Stimulated activated CD8-positive, alpha-beta memory T cell treated with anti-CD3 and anti-CD28 coated beads, Interleukin-4, amount 100 ng/mL, for 48 hours (primary cell): ENCODE measurements around the gene PPP1R36.
"Not testable (repeated sequence)": the region's sequence is repeated elsewhere in the genome, so short reads cannot be mapped to it uniquely, and the experiment has no call there.

Experiments
- DNase-seq: peaks from one replicate; pipeline ENCODE4 v3.0.0-alpha.2; 2020

Gene PPP1R36

DNA sequence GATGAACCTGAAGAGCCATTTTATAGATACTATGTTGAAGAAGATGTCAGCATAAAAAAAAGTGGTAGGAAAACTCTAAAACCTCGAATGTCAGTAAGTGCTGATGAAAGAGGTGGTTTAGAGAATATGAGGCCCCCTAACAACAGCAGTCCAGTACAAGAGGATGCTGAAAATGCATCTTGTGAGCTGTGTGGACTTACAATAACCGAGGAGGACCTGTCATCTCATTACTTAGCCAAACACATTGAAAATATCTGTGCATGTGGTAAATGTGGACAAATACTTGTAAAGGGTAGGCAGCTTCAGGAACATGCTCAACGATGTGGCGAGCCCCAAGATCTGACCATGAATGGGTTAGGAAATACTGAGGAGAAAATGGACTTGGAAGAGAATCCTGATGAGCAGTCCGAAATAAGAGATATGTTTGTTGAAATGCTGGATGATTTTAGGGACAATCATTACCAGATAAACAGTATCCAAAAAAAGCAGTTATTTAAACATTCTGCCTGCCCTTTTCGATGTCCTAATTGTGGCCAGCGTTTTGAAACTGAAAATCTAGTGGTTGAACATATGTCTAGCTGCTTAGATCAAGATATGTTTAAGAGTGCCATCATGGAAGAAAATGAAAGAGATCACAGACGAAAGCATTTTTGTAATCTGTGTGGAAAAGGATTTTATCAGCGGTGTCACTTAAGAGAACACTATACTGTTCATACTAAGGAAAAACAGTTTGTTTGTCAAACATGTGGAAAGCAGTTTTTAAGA lies 27.0 kb upstream of the PPP1R36 start:
- no peak for DNase-seq

DNA sequence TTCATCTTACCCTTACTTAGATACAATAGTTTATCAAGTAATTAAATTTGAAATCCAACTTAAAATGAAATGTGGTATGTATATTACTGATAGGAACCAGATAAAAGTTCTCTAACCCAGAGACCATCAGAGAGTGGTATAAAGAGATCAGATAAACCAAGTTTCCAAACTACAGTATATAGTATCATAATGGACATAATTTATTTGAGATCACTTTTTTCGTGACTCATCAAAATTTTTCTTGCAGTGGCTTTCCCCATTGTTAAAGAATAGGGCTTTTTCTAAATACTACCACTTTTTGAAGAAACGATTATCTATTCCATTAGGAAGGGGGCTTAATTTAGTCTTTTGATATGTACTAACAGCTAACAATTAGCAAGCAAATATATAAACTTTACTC lies 24.4 kb upstream of the PPP1R36 start:
- DNase-seq, result no peak

DNA sequence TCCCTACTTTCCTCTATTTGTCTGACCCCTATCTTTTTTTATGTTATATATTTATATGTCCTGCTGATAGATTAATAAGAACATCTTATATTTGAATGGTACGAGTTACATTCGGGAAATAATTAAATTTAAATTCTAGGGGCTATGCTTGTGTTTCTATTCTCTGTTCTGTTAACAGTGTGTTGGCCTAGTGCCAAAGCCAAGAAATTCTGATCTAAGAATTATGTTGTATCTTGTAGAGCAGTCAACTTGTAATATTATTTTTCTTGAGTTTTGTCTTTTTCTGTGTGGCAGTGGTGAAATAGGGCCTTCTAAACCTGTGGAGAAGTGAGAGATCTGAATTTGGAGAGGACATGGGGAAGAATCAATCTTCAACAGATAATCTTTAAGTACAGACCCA lies 18.2 kb upstream of the PPP1R36 start:
- no peak for DNase-seq

DNA sequence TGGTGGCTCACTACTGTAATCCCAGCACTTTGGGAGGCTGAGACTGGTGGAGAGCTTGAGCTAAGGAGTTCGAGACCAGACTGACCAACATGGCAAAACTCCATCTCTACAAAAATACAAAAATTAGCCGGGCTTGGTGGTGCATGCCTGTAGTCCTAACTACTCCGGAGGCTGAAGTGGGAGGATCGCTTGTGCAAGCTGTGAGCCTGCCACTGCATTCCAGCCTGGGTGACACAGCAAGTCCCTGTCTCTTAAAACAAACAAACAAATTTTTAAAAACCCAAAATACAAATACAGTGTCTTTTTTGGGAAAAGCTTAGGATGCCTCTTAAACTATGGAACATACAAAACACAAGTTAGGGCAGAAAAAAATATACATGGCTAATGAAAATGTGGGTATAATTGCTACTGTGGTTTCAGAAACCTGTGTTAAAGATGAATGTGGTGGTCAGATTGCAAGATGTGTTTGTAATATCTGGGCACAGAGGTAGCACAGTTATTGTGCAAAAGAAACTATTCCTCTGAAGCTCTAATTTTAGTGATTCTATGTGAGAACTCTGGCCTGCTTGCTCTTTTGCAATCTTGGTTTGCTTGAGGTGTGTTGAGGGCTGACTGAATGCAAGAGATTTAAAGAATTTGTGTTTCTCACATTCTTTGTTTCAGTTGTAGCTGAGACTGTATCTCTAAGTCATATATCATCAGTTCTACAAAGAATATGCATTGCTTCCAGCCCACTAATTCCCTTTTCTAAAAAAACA lies 13.1 kb upstream of the PPP1R36 start:
- no peak for DNase-seq

DNA sequence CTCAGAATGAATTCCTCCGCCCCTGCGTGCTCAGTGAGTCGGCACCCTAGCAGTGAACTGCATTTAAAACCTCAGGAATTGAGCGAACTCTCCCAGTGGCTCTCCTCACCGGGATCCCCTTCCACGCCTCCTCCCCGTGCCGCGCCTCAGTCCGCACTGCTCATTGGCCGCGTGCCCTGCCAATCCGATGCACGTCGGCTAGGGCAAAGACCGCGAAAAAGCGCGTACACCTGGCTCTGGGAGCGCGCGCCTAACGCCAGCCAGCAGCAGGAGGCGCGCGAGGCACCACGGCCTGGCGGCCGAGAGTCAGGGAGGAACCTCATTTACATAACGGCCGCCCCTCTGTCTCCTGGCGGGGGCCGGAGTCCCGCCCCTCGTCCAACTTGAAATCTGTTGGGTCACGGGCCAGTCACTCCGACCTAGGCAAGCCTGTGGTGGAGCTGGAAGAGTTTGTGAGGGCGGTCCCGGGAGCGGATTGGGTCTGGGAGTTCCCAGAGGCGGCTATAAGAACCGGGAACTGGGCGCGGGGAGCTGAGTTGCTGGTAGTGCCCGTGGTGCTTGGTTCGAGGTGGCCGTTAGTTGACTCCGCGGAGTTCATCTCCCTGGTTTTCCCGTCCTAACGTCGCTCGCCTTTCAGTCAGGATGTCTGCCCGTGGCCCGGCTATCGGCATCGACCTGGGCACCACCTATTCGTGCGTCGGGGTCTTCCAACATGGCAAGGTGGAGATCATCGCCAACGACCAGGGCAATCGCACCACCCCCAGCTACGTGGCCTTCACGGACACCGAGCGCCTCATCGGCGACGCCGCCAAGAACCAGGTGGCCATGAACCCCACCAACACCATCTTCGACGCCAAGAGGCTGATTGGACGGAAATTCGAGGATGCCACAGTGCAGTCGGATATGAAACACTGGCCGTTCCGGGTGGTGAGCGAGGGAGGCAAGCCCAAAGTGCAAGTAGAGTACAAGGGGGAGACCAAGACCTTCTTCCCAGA lies 9.3 kb upstream of the PPP1R36 start, which contains the start of gene HSPA2:
Gene HSPA2, plus strand, starts transcription at position 534 of the 995 bp plus-strand sequence. Its CDS starts 109 bp downstream, at position 643.
- DNase-seq, result peak; percentile 97

DNA sequence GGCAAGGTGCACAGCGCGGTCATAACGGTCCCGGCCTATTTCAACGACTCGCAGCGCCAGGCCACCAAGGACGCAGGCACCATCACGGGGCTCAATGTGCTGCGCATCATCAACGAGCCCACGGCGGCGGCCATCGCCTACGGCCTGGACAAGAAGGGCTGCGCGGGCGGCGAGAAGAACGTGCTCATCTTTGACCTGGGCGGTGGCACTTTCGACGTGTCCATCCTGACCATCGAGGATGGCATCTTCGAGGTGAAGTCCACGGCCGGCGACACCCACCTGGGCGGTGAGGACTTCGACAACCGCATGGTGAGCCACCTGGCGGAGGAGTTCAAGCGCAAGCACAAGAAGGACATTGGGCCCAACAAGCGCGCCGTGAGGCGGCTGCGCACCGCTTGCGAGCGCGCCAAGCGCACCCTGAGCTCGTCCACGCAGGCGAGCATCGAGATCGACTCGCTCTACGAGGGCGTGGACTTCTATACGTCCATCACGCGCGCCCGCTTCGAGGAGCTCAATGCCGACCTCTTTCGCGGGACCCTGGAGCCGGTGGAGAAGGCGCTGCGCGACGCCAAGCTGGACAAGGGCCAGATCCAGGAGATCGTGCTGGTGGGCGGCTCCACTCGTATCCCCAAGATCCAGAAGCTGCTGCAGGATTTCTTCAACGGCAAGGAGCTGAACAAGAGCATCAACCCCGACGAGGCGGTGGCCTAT lies 8.3 kb upstream of the PPP1R36 start:
- DNase-seq, result no peak

DNA sequence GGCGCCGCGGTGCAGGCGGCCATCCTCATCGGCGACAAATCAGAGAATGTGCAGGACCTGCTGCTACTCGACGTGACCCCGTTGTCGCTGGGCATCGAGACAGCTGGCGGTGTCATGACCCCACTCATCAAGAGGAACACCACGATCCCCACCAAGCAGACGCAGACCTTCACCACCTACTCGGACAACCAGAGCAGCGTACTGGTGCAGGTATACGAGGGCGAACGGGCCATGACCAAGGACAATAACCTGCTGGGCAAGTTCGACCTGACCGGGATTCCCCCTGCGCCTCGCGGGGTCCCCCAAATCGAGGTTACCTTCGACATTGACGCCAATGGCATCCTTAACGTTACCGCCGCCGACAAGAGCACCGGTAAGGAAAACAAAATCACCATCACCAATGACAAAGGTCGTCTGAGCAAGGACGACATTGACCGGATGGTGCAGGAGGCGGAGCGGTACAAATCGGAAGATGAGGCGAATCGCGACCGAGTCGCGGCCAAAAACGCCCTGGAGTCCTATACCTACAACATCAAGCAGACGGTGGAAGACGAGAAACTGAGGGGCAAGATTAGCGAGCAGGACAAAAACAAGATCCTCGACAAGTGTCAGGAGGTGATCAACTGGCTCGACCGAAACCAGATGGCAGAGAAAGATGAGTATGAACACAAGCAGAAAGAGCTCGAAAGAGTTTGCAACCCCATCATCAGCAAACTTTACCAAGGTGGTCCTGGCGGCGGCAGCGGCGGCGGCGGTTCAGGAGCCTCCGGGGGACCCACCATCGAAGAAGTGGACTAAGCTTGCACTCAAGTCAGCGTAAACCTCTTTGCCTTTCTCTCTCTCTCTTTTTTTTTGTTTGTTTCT lies 7.6 kb upstream of the PPP1R36 start:
- DNase-seq, result peak; percentile 30

DNA sequence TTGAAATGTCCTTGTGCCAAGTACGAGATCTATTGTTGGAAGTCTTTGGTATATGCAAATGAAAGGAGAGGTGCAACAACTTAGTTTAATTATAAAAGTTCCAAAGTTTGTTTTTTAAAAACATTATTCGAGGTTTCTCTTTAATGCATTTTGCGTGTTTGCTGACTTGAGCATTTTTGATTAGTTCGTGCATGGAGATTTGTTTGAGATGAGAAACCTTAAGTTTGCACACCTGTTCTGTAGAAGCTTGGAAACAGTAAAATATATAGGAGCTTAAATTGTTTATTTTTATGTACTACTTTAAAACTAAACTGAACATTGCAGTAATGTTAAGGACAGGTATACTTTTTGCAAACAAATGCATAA lies 6.9 kb upstream of the PPP1R36 start:
- DNase-seq, result no peak

DNA sequence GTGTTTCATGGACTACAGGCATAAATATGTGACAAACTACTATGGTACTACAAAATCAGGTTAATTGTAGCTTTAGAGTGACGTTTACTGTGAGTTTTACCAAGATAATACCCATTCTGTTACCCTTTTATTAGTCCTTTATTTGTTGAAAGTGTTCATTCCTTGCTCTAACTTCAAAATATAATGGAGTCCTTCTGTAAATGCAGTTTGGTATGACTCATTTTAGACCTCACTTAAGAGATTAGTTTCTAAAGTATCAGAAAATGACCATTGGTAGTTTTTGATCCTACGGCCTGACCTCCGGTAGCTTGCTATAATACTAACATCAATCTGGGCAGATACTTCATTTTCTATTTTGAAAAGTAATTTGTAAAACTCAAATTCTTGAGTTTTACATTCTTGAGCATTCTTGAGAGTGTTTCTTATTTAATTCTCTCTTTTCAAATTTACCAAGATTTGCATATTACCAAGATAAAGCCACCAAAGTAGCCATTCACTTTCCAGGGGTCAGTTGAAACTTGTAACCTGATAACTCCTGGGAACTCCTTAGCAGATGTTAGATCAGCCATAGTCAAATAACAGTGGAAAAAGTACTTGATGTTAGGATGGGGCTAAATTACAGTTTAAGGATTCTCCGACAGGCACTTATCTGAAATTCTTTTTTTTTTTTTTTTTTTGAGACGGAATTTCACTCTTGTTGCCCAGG lies 5.0 kb upstream of the PPP1R36 start:
- no peak for DNase-seq

DNA sequence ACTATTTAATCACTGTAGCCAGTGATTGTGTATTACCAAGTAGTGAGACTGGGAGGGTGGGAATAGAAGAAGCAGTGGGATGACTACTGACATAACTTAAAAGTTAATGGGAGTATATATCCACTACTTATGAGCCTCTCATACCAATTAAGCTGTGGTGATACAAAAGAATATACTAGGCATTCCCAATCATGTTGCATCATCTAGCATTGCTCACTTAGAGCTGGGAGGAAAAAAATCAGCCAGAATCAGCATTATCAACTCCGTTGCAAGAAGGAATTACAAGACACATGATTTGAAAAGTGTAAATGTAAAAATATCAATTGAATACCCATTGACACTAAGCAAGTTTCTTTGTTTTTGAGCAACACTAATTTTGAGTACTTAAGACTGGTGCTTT lies 745 bp upstream of the PPP1R36 start:
- DNase-seq, result no peak

DNA sequence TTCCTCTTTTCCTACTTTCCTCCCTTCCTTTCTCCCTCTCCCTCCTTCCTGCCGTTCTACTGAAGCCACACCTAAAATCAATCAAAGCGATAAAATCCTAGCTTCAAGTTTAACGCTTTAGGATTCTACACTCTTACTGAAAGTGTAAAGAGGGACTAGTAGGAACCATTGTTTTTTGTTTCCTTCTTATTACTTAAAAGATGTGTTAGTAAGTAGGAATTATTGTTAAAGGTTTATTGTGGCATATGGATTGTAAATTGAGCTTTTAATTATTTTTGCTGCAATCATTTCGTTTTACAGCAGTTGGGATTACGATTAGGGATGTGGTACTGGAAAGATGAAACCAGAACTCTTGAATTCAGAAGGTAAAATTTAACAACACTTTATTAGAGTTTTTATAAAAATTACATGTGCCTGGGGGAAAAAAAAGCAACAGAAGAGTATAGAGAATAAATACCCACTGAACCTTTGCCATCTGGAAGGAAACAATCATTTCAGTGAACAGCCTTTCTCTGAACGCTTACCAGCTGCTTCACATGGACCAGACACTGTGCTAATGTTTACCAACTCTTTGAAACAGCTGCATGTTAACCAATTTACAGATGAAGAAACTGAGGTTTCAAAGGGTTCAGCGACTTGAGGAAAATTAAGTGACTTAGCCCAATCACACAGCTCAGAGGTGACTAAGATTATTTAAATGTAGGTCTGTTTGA lies 1.0 kb downstream of the PPP1R36 start:
- no peak for DNase-seq

DNA sequence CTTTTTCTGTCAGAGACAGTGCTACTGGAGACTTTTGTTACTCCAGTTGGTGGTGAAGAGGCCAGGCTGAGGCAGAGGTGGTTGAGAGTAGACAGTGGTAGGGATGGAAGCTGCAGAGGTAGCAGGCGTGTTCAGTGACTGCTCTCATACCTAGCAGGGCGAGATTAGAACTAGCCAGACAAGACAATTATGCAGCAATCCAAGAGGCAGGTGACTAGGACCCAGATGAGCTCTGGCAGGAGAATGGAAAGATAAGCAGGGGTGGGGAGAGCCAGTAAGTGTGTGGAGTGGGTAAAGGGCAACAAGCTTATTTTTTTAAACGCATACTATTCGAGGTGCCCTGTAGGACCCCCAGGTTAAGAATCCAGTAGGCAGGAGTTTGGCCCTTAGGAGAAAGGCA lies 4.8 kb downstream of the PPP1R36 start:
- DNase-seq, result no peak

DNA sequence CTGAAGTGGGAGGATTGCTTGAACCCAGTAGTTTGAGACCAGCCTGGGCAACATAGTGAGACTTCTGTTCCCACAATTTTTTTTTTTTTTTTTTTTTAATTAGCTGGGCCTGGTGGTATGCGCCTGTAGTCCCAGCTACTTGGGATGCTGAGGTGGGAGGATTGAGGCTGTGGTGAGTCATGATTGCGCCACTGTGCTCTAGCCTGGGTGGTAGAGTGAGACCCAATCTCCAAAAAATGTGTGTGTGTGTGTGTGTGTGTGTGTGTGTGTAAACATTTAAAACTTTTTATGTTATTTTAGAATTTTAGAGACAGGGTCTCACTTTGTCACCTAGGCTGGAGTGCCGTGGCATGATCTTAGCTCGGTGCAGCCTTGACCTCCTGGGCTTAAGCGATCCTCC lies 6.8 kb downstream of the PPP1R36 start:
- no peak for DNase-seq

DNA sequence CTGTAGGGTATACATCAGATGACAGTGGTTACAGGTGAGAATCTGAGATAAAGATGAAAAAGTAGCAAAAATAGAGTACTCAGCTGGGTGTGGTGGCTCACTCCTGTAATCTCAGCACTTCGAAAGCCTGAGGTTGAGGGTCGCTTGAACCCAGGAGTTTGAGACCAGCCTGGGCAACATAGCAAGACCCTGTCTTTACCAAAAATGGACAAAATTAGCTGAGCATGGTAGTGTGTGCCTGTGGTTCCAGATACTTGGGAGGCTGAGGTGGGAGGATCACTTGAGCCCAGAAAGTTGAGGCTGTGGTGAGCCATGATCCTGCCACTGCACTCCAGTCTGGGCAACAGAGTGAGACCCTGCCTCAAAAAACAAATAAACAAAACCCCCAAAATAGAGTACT lies 8.5 kb downstream of the PPP1R36 start:
- DNase-seq, result not testable (repeated sequence)

DNA sequence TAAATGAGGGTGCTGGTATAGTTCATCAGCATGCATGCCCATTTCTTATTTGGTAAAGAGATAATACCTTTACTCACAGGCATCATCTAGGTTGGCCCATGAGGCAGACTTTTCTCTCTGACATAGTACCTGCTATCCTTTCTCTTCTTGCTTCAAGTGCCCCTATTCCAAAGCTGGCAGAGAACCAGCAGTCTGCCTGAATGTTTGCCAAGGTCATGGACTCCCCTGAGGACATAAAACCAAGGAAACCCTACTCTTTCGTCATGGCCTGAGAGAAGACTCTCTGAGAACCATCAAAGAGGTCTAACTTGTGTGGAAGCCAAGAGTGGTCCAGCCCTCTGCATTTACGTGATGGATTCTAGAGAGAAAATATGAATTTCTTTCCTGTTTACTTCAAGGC lies 11.9 kb downstream of the PPP1R36 start:
- DNase-seq, result no peak

DNA sequence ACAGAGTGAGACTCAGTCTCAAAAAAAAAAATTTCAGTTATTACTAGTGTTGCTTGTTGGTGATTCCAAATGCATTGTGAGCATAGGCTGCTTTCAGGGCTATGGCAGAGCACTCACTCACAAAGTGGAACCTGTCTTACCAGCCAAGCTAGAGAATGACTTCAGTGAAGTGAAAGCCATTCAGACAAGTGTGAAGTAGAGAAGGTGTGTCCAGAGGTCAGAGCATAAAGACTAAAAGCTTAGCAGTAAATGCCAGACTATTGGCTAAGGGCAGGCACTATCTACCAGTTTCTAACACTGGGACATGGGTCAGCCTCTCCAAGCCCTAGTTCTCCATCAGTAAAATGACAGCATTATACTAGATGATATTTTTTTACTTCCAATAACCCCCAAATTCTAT lies 12.7 kb downstream of the PPP1R36 start:
- no peak for DNase-seq

DNA sequence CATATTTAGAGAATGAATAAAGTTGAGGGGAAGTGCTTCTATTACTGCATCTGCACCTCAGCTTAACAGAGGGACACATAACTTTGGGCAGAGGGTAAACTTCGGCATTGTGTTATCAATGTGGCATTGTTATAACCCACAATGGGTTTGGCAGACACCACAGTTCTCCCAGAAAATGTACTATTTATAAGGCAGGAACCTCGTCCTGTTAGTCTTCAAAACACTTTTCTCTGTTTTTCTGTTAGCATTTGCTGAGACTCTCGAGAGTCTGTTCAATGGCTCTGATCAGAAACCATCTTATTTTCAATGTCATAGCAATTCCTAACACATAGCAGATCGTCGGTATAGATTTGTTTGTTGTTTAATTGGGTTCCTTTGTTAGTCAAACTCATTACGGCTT lies 13.9 kb downstream of the PPP1R36 start:
- DNase-seq, result no peak

DNA sequence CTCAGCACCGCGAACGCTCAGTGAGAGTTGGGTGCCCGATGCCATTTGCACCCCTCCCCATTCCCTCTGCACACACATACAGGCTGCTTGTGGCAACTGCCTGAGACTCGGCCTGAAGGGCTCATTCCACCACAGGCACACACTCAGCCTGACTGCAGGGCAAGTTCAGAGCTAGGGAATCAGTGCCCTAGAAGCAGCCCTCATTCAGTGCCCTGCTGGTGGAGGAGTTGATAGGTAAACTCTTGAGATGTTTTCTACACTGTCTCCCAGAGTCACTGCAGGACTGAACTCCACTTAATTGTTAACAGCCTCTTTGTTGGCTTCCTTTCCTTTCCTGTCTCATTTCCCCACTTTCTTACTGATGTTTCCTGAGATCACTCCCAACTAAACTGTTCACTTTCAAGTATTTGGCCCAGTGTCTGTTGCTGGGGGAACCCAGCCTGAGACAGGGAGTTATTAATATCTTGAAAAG lies 16.9 kb downstream of the PPP1R36 start:
- no peak for DNase-seq

DNA sequence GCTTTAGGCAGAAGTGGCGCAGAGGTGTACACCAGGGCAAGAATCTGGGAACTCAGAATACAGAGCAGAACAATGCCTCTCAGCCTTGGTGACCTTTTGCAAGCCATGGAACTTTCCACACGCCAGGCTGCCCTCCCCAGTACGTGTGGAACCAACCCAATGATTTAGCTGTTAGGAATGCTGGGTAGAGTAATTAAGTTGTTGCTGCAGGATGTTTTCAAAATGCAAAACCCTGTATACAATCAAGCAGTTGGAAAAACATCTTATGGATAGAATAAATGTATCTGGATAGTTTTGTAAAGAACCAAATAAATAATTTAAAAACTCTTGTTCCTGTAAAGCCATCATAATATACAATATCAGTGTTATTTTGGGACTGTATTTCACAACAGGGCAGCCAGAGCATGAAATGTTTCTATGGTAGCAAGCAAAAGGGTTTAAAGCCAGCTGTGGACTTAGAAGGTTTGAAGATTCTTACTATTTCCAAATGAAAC lies 19.4 kb downstream of the PPP1R36 start:
- DNase-seq, result no peak

DNA sequence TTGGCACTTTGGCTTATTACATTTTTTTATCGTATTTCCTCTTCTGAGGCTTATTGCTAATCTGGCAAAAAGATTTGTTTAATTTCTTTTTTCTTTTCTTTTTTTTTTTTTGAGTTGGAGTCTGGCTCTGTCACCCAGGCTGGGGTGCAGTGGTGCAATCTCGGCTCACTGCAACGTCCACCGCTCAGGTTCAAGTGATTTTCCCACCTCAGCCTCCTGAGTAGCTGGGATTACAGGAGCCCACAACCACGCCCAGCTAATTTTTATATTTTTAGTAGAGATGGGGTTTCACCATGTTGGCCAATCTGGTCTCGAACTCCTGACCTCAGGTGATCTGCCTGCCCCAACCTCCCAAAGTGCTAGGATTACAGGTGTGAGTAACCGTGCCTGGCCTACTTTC lies 19.9 kb downstream of the PPP1R36 start:
- DNase-seq, result not testable (repeated sequence)
